ENCODE data around the gene TBX4.

The TBX4 gene

DNA sequence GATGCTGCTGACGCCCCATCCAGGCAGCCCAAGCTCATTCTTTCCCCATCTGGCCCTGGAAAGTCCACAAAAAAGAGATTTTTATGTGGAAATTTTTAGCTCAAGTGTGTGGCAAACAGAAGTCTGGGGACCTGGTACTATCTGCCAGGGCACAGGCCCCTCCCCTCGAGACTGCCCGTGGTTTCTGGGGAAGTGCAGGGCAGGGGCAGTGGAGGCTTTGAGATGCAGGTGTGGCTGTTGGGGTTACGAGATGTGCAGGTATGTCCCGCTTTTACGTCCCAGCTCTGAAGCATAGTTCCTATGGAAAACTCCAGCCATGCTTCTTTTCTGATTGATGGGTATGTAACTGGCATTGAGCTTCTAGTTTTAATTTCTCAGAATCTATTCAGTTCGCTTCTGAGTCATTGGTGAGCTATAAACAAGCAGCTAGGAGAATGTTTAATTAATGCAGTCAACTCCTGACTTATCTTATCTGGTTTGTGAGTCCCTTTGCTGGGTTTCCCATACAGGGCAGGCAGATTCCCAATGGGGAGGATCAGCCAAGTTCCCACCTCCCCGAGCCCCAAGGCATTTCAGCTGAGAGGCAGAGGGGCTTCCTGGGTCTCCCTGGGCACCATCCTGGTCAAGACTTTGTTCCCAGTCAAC, 16.2 kb downstream of the TBX4 start:
- no peak for TF ChIP-seq TCF12 (IDR thresholded peaks at IDR 0.05; ENCODE audit: low read depth)
- TF ChIP-seq CREB1 (IDR thresholded peaks at IDR 0.05; ENCODE audit: low read depth) = no peak

GRCh38 chr17:61469474-61469873, 17.3 kb downstream of the TBX4 start:
- TF ChIP-seq TCF12 (IDR thresholded peaks at IDR 0.05; ENCODE audit: low read depth) = no peak
- no peak for TF ChIP-seq CEBPB (IDR thresholded peaks at IDR 0.05)
- no peak for TF ChIP-seq REST (IDR thresholded peaks at IDR 0.05; ENCODE audit: low read depth)
- no peak for TF ChIP-seq YY1 (IDR thresholded peaks at IDR 0.05; ENCODE audit: low read depth)
- no peak for TF ChIP-seq USF1 (IDR thresholded peaks at IDR 0.05)
- no peak for TF ChIP-seq NFIC (IDR thresholded peaks at IDR 0.05)
- no peak for TF ChIP-seq ZBTB7A (IDR thresholded peaks at IDR 0.05; ENCODE audit: low read depth)
- TF ChIP-seq FOXM1 (IDR thresholded peaks at IDR 0.05; ENCODE audit: borderline replicate concordance, low read depth) = no peak
- no peak for TF ChIP-seq EGR1 (IDR thresholded peaks at IDR 0.05)
- no peak for TF ChIP-seq TAF1 (IDR thresholded peaks at IDR 0.05; ENCODE audit: low read depth)
- no peak for TF ChIP-seq MAX (IDR thresholded peaks at IDR 0.05)
- no peak for TF ChIP-seq CREB1 (IDR thresholded peaks at IDR 0.05; ENCODE audit: low read depth)
- no peak for TF ChIP-seq EP300 (IDR thresholded peaks at IDR 0.05; ENCODE audit: borderline replicate concordance)
- no peak for TF ChIP-seq TEAD4 (IDR thresholded peaks at IDR 0.05)
- no peak for TF ChIP-seq RAD21 (IDR thresholded peaks at IDR 0.05; ENCODE audit: low read depth)

- no peak for TF ChIP-seq REST (IDR thresholded peaks at IDR 0.05; ENCODE audit: low read depth)
- TF ChIP-seq TEAD4 (IDR thresholded peaks at IDR 0.05) = no peak
- no peak for TF ChIP-seq CEBPB (IDR thresholded peaks at IDR 0.05)
- no peak for TF ChIP-seq NFIC (IDR thresholded peaks at IDR 0.05)
- no peak for TF ChIP-seq RAD21 (IDR thresholded peaks at IDR 0.05; ENCODE audit: low read depth)
- no peak for TF ChIP-seq YY1 (IDR thresholded peaks at IDR 0.05; ENCODE audit: low read depth)
- TF ChIP-seq TAF1 (IDR thresholded peaks at IDR 0.05; ENCODE audit: low read depth) = no peak
- TF ChIP-seq USF1 (IDR thresholded peaks at IDR 0.05) = no peak
- no peak for TF ChIP-seq EP300 (IDR thresholded peaks at IDR 0.05; ENCODE audit: borderline replicate concordance)
- no peak for TF ChIP-seq FOXM1 (IDR thresholded peaks at IDR 0.05; ENCODE audit: borderline replicate concordance, low read depth)
- no peak for TF ChIP-seq ZBTB7A (IDR thresholded peaks at IDR 0.05; ENCODE audit: low read depth)
- no peak for TF ChIP-seq MAX (IDR thresholded peaks at IDR 0.05)
- TF ChIP-seq TCF12 (IDR thresholded peaks at IDR 0.05; ENCODE audit: low read depth) = no peak
Measured at GRCh38 chr17:61469949-61470348, 17.7 kb downstream of the TBX4 start.

DNA sequence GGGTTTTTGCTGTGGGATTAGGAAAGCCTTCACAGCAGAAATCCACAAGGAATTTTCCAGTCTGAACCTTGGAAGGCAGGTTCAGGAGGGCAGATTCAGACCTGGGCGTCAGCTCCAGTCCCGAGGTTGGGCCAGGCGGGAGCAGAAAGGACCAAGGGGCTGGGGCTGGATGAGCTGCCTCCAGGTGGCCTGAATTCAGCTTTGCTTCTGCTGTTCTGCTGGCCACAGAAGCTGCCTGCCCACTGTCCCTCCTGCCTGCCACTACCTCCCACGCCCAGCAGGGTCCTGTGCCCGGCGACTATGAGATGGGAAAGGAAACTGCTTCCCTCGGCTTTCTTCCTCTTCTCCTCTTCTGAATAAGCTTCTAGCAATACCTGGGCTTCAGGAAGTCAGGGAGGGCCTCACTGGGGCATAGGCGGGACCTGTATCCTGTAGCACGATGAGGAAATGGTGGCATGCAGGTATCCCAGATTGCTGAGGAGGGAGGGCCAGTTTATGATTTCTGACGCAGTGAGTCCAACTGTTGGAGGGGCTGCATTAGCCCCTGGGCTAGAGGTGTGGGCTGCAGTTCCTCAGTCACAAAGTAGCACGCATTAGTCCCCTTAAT, 18.4 kb downstream of the TBX4 start:
- TF ChIP-seq YY1 (IDR thresholded peaks at IDR 0.05; ENCODE audit: low read depth) (no peak), RAD21 (IDR thresholded peaks at IDR 0.05; ENCODE audit: low read depth) (no peak)

GRCh38 chr17:61474235-61474927, 22.2 kb downstream of the TBX4 start:
- no peak for TF ChIP-seq ZBTB7A (IDR thresholded peaks at IDR 0.05; ENCODE audit: low read depth)
- no peak for TF ChIP-seq USF1 (IDR thresholded peaks at IDR 0.05)
- TF ChIP-seq YY1 (IDR thresholded peaks at IDR 0.05; ENCODE audit: low read depth) = no peak
- TF ChIP-seq EP300 (IDR thresholded peaks at IDR 0.05; ENCODE audit: borderline replicate concordance) = no peak
- TF ChIP-seq CEBPB (IDR thresholded peaks at IDR 0.05) = no peak
- TF ChIP-seq NFIC (IDR thresholded peaks at IDR 0.05) = no peak
- TF ChIP-seq FOXM1 (IDR thresholded peaks at IDR 0.05; ENCODE audit: borderline replicate concordance, low read depth) = no peak
- TF ChIP-seq TCF12 (IDR thresholded peaks at IDR 0.05; ENCODE audit: low read depth) = no peak
- TF ChIP-seq TAF1 (IDR thresholded peaks at IDR 0.05; ENCODE audit: low read depth) = no peak

Measured in Ishikawa (cell line).